Chondrocyte (in vitro differentiated cells): Measurements from ENCODE around the gene HHEX. TPM values are rescaled to one million over a fixed set of nuclear protein-coding genes. Genes with fewer than 3 reads are reported as not detected.
A peak's percentile ranks its signal among the peaks of the same experiment; 100 is the strongest.
"Not testable (repeated sequence)": the region's sequence is repeated elsewhere in the genome, so short reads cannot be mapped to it uniquely, and the experiment has no call there.

Experiments
- DNase-seq: peaks from one replicate; pipeline ENCODE4 v3.0.0; 2021; ENCODE audit warnings: mixed read lengths, low spot score
- H3K27ac Mint-ChIP-seq: one replicate; pipeline ENCODE4 v1.8.0; 2021; ENCODE audit warnings: mild to moderate bottlenecking, moderate library complexity, mixed read lengths; ENCODE audit not compliant: unreplicated experiment
- H3K27me3 Mint-ChIP-seq: 2 replicates; pipeline ENCODE4 v1.8.0; 2021; ENCODE audit warnings: low read depth, mixed read lengths
- H3K36me3 Mint-ChIP-seq: 2 replicates; pipeline ENCODE4 v1.8.0; 2021; ENCODE audit warnings: low read depth, mixed read lengths
- H3K4me1 Mint-ChIP-seq: 2 replicates; pipeline ENCODE4 v1.8.0; 2021; ENCODE audit warnings: low read depth, mild to moderate bottlenecking, mixed read lengths
- H3K4me3 Mint-ChIP-seq: one replicate; pipeline ENCODE4 v1.8.0; 2021; ENCODE audit warnings: mild to moderate bottlenecking, moderate library complexity, mixed read lengths; ENCODE audit not compliant: unreplicated experiment
- H3K9me3 Mint-ChIP-seq: 2 replicates; pipeline ENCODE4 v1.8.0; 2021; ENCODE audit warnings: low read depth, mixed read lengths
- CTCF ChIP-seq: fragments of 200-600 bp; sonication (generic); IDR thresholded peaks from 2 replicates; pipeline ENCODE4 v1.5.0; 2021; ENCODE audit warnings: antibody characterized with exemption, mild to moderate bottlenecking, moderate library complexity
- long read RNA-seq: library from polyadenylated mRNA; stranded (forward); transcript quantifications from one replicate; pipeline ENCODE4 v2.0.0, GENCODE V29; 2021
- total RNA-seq: library from RNA; stranded (reverse); gene quantifications from 3 replicates; pipeline ENCODE4 v1.2.1, GENCODE V29; 2021

The HHEX gene
- 0.80 to 0.92 TPM in 2 of 3 replicates, not detected in the other for total RNA-seq
- long read RNA-seq, partial matches to known transcripts = 1 of 4 reads
- long read RNA-seq, other reads (novel, unspliced or antisense) = 0 of 4 reads

GRCh38 chr10:92689663-92690210 lies at the start of gene HHEX:
TSS of gene HHEX (plus strand) at chr10:92689955. CDS start at chr10:92689987, 32 bp downstream.
- Mint-ChIP-seq H3K9me3 (peaks cover 15% of the 10 kb centered on the region), H3K27ac (no peak within 1 kb of the TSS), H3K27me3 (peaks cover 14% of the 10 kb centered on the region), H3K36me3 (peaks cover 7% of the 10 kb centered on the region), H3K4me3 (peak within 1 kb of the TSS; percentile 71), H3K4me1 (peaks cover 7% of the 10 kb centered on the region)
- no peak for DNase-seq
- TF ChIP-seq CTCF = no peak

- TF ChIP-seq CTCF = no peak
- H3K27ac Mint-ChIP-seq = no peak overlapping the region
- no peaks in the 10 kb centered on the region for H3K36me3 Mint-ChIP-seq
- H3K4me1 Mint-ChIP-seq = peaks cover 15% of the 10 kb centered on the region
- no peak for DNase-seq
- no peak overlapping the region for H3K4me3 Mint-ChIP-seq
- no peaks in the 10 kb centered on the region for H3K27me3 Mint-ChIP-seq
- peaks cover 7% of the 10 kb centered on the region for H3K9me3 Mint-ChIP-seq
Observed at GRCh38 chr10:92640107-92640506, 49.6 kb upstream of the HHEX start.

GRCh38 chr10:92641492-92641891 lies 48.3 kb upstream of the HHEX start:
- no peaks in the 10 kb centered on the region for H3K27me3 Mint-ChIP-seq
- no peak for DNase-seq
- no peaks in the 10 kb centered on the region for H3K36me3 Mint-ChIP-seq
- no peak for TF ChIP-seq CTCF
- no peak overlapping the region for H3K27ac Mint-ChIP-seq
- no peak overlapping the region for H3K4me3 Mint-ChIP-seq
- H3K4me1 Mint-ChIP-seq = peaks cover 15% of the 10 kb centered on the region
- H3K9me3 Mint-ChIP-seq = peaks cover 7% of the 10 kb centered on the region

GRCh38 chr10:92644921-92645320 lies 44.8 kb upstream of the HHEX start:
- Mint-ChIP-seq H3K27me3 (no peaks in the 10 kb centered on the region), H3K36me3 (peaks cover 2% of the 10 kb centered on the region), H3K27ac (no peak overlapping the region), H3K4me1 (peaks cover 15% of the 10 kb centered on the region), H3K4me3 (no peak overlapping the region), H3K9me3 (peaks cover 7% of the 10 kb centered on the region)
- DNase-seq = no peak
- TF ChIP-seq CTCF = peak; percentile 48

- H3K9me3 Mint-ChIP-seq, DNase-seq, H3K4me3 Mint-ChIP-seq, H3K36me3 Mint-ChIP-seq, H3K4me1 Mint-ChIP-seq, H3K27ac Mint-ChIP-seq, H3K27me3 Mint-ChIP-seq: not testable (repeated sequence)
Observed at GRCh38 chr10:92650864-92651263, 38.9 kb upstream of the HHEX start.

- no peak overlapping the region for H3K4me3 Mint-ChIP-seq
- H3K9me3 Mint-ChIP-seq = peaks cover 8% of the 10 kb centered on the region
- TF ChIP-seq CTCF = no peak
- no peaks in the 10 kb centered on the region for H3K27me3 Mint-ChIP-seq
- no peak for DNase-seq
- no peaks in the 10 kb centered on the region for H3K4me1 Mint-ChIP-seq
- H3K27ac Mint-ChIP-seq = no peak overlapping the region
- H3K36me3 Mint-ChIP-seq = peaks cover 8% of the 10 kb centered on the region
Observed at GRCh38 chr10:92655426-92655825, 34.3 kb upstream of the HHEX start.
